IMR-90 (cell line): ENCODE measurements around the gene LPO. TPM values are rescaled to one million over a fixed set of nuclear protein-coding genes. Genes with fewer than 3 reads are reported as not detected.

Source experiments
- ATAC-seq: fragments of 200-7000 bp; cut with Tn5 transposase; 2 replicates; pipeline ENCODE4 v1.9.1; 2020; ENCODE audit warnings: low read depth, mild to moderate bottlenecking, moderate library complexity
- BruUV-seq: library from RNA; stranded (reverse); fragments of 400-500 nt; replicated peaks from 2 replicates; lab custom pipeline; 2021; lab: Mats Ljungman, UMichigan
- CTCF ChIA-PET: fragments of 300-600 bp; formaldehyde crosslinking; extraction: SDS; loops from one replicate; lab custom pipeline; 2021; ENCODE audit warnings: antibody characterized with exemption; lab: Yijun Ruan, JAX
- POLR2A ChIA-PET: fragments of 300-600 bp; sonication (Branson Sonifier 250); formaldehyde crosslinking; loops from one replicate; lab custom pipeline; 2022; ENCODE audit warnings: antibody characterized with exemption; ENCODE audit not compliant: unreplicated experiment; lab: Charles Lee
- DNase-seq: peaks from one replicate; pipeline ENCODE4 v3.0.0; 2013
- H2AFZ ChIP-seq: replicated peaks from 2 replicates; pipeline ENCODE3; 2013; ENCODE audit warnings: low read length, mild to moderate bottlenecking; ENCODE audit not compliant: poor library complexity
- H2AK5ac ChIP-seq: 2 replicates; pipeline ENCODE4 v1.6.1; 2013; ENCODE audit warnings: low read depth, low read length, inconsistent platforms
- H2AK9ac ChIP-seq: replicated peaks from 2 replicates; pipeline ENCODE3; 2013; ENCODE audit warnings: mild to moderate bottlenecking, low read depth, low read length, moderate library complexity; ENCODE audit not compliant: poor library complexity
- H2BK120ac ChIP-seq: 2 replicates; pipeline ENCODE4 v1.6.1; 2013; ENCODE audit warnings: low read depth, low read length, inconsistent platforms
- H2BK15ac ChIP-seq: 3 replicates; pipeline ENCODE4 v1.6.1; 2013; ENCODE audit warnings: low read depth, low read length, inconsistent platforms
- H2BK20ac ChIP-seq: 2 replicates; pipeline ENCODE4 v1.6.1; 2013; ENCODE audit warnings: low read depth, mild to moderate bottlenecking, inconsistent platforms, low read length, moderate library complexity
- H2BK5ac ChIP-seq: 2 replicates; pipeline ENCODE4 v1.6.1; 2013; ENCODE audit warnings: mild to moderate bottlenecking, low read depth, low read length, inconsistent platforms; ENCODE audit not compliant: poor library complexity, severe bottlenecking
- H3K14ac ChIP-seq: replicated peaks from 2 replicates; pipeline ENCODE4 v1.6.1; 2013; ENCODE audit warnings: low read depth, low read length, inconsistent platforms
- H3K18ac ChIP-seq: 2 replicates; pipeline ENCODE4 v1.6.1; 2013; ENCODE audit warnings: low read depth, low read length, control low read depth
- H3K23ac ChIP-seq: 2 replicates; pipeline ENCODE4 v1.6.1; 2013; ENCODE audit warnings: low read depth, low read length, inconsistent platforms
- H3K27ac ChIP-seq: 2 replicates; pipeline ENCODE4 v1.5.1; 2013; ENCODE audit warnings: mild to moderate bottlenecking, control low read depth, low read length; ENCODE audit not compliant: insufficient read depth
- H3K27me3 ChIP-seq: 2 replicates; pipeline ENCODE4 v1.6.1; 2013; ENCODE audit warnings: low read length; ENCODE audit not compliant: control insufficient read depth, insufficient read depth
- H3K36me3 ChIP-seq: 2 replicates; pipeline ENCODE4 v1.6.1; 2013; ENCODE audit warnings: low read length, mixed read lengths; ENCODE audit not compliant: control insufficient read depth, insufficient read depth
- H3K4ac ChIP-seq: 2 replicates; pipeline ENCODE4 v1.6.1; 2013; ENCODE audit warnings: low read depth, low read length, inconsistent platforms
- H3K4me1 ChIP-seq: 2 replicates; pipeline ENCODE4 v1.6.1; 2013; ENCODE audit warnings: low read length, mixed read lengths; ENCODE audit not compliant: control insufficient read depth, insufficient read depth
- H3K4me2 ChIP-seq: 2 replicates; pipeline ENCODE4 v1.6.1; 2013; ENCODE audit warnings: low read depth, mild to moderate bottlenecking, control low read depth, low read length, moderate library complexity
- H3K4me3 ChIP-seq: 2 replicates; pipeline ENCODE4 v1.5.1; 2013; ENCODE audit warnings: low read depth, mild to moderate bottlenecking, control low read depth, low read length, moderate library complexity; ENCODE audit not compliant: insufficient read depth
- H3K56ac ChIP-seq: 2 replicates; pipeline ENCODE4 v1.6.1; 2013; ENCODE audit warnings: low read length, inconsistent platforms; ENCODE audit not compliant: insufficient read depth; ENCODE audit errors: extremely low read depth
- H3K79me1 ChIP-seq, 2 experiments: 2 replicates each; pipeline ENCODE4 v1.6.1; 2013; ENCODE audit warnings: low read length in 2 of 2, inconsistent platforms in 1 of 2, low read depth in 1 of 2
- H3K9ac ChIP-seq: 2 replicates; pipeline ENCODE4 v1.6.1; 2013; ENCODE audit warnings: low read depth, low read length, control low read depth
- H3K9me1 ChIP-seq: 2 replicates; pipeline ENCODE4 v1.6.1; 2013; ENCODE audit warnings: low read length, inconsistent platforms; ENCODE audit not compliant: insufficient read depth
- H3K9me3 ChIP-seq: 2 replicates; pipeline ENCODE4 v1.6.1; 2013; ENCODE audit warnings: low read length; ENCODE audit not compliant: control insufficient read depth, insufficient read depth
- H4K20me1 ChIP-seq: 2 replicates; pipeline ENCODE4 v1.6.1; 2013; ENCODE audit warnings: low read length, inconsistent platforms; ENCODE audit not compliant: insufficient read depth
- H4K5ac ChIP-seq: 2 replicates; pipeline ENCODE4 v1.6.1; 2013; ENCODE audit warnings: mild to moderate bottlenecking, low read depth, low read length, control low read depth
- H4K8ac ChIP-seq, 2 experiments: 2 replicates each; pipeline ENCODE4 v1.6.1; 2013; ENCODE audit warnings: low read depth in 2 of 2, low read length in 2 of 2, control low read depth in 1 of 2, inconsistent platforms in 1 of 2
- H4K91ac ChIP-seq: 2 replicates; pipeline ENCODE4 v1.6.1; 2013; ENCODE audit warnings: low read depth, low read length, inconsistent platforms; ENCODE audit not compliant: insufficient read depth
- BHLHE40 ChIP-seq: fragments of 150-350 bp; IDR thresholded peaks from 2 replicates; pipeline ENCODE4 v1.6.1; 2016; ENCODE audit warnings: mild to moderate bottlenecking, low read depth, low read length
- CEBPB ChIP-seq: IDR thresholded peaks from 2 replicates; pipeline ENCODE4 v1.6.1; 2012; ENCODE audit warnings: low read depth, low read length, improper control_type of control experiment
- CHD1 ChIP-seq: IDR thresholded peaks from 2 replicates; pipeline ENCODE4 v1.6.1; 2012; ENCODE audit warnings: low read depth, low read length, improper control_type of control experiment
- FOS ChIP-seq: fragments of 150-350 bp; IDR thresholded peaks from 2 replicates; pipeline ENCODE4 v1.6.1; 2016; ENCODE audit warnings: low read depth, low read length
- MAFK ChIP-seq: IDR thresholded peaks from 2 replicates; pipeline ENCODE4 v1.6.1; 2012; ENCODE audit warnings: low read depth, low read length, improper control_type of control experiment
- MAZ ChIP-seq: IDR thresholded peaks from 2 replicates; pipeline ENCODE4 v1.6.1; 2012; ENCODE audit warnings: low read depth, mild to moderate bottlenecking, low read length, improper control_type of control experiment, moderate library complexity, borderline replicate concordance
- MXI1 ChIP-seq: IDR thresholded peaks from 2 replicates; pipeline ENCODE4 v1.6.1; 2012; ENCODE audit warnings: low read depth, mild to moderate bottlenecking, low read length, moderate library complexity, borderline replicate concordance
- NFE2L2 ChIP-seq: fragments of 150-350 bp; IDR thresholded peaks from 2 replicates; pipeline ENCODE4 v1.6.1; 2016; ENCODE audit warnings: low read depth, mild to moderate bottlenecking, low read length
- POLR2A ChIP-seq: IDR thresholded peaks from 2 replicates; pipeline ENCODE4 v1.6.1; 2012; ENCODE audit warnings: mild to moderate bottlenecking, low read depth, low read length
- RAD21 ChIP-seq: IDR thresholded peaks from 2 replicates; pipeline ENCODE4 v1.6.1; 2012; ENCODE audit warnings: low read length, improper control_type of control experiment
- RCOR1 ChIP-seq: IDR thresholded peaks from 2 replicates; pipeline ENCODE4 v1.6.1; 2012; ENCODE audit warnings: mild to moderate bottlenecking, low read length, improper control_type of control experiment; ENCODE audit not compliant: insufficient replicate concordance
- RFX5 ChIP-seq: IDR thresholded peaks from 2 replicates; pipeline ENCODE4 v1.8.0; 2012; ENCODE audit warnings: low read depth, mild to moderate bottlenecking, low read length, moderate library complexity
- SMC3 ChIP-seq: fragments of 150-350 bp; IDR thresholded peaks from 2 replicates; pipeline ENCODE4 v1.6.1; 2016; ENCODE audit warnings: low read depth, mild to moderate bottlenecking, antibody characterized with exemption, low read length, moderate library complexity
- WGBS, 2 experiments: methylation state at CpG; one replicate each; pipeline versions ENCODE4 v1.1.5 to v1.1.7; 2013; ENCODE audit warnings: missing lambda C conversion rate in 2 of 2; ENCODE audit not compliant: insufficient read length in 1 of 2; ENCODE audit errors: extremely low coverage in 2 of 2; 5-methylcytosine and 5-hydroxymethylcytosine counted together
- dilution Hi-C: fragments of 300-500 bp; cut with HindIII; formaldehyde crosslinking; loops from one replicate; pipeline ENCODE4 v1.14.3; 2018; ENCODE audit warnings: low sequenced_read_pairs; ENCODE audit not compliant: unreplicated experiment
- in situ Hi-C: fragments of 300-500 bp; cut with MboI; formaldehyde crosslinking; loops from 3 replicates; pipeline ENCODE4 v1.14.3; 2019; ENCODE audit warnings: low sequenced_read_pairs, inconsistent platforms, mixed read lengths
- intact Hi-C: fragments of 100-400 bp; cut with micrococcal nuclease; formaldehyde crosslinking; loops from 2 replicates; pipeline ENCODE4 v1.10.0; 2022
- polyA plus RNA-seq, 3 experiments: library from polyadenylated mRNA; depleted of rRNA; stranded (reverse); fragments of >200 nt; gene quantifications; 2 replicates each; pipeline ENCODE4 v1.2.3, GENCODE V29; 2012; ENCODE audit warnings: low replicate concordance in 1 of 3
- total RNA-seq: library from RNA; depleted of rRNA; stranded (reverse); fragments of >200 nt; gene quantifications from 2 replicates; pipeline ENCODE4 v1.2.3, GENCODE V29; 2012
- TF ChIP-seq, protein P1 (sequence below): fragments of 150-350 bp; IDR thresholded peaks from 2 replicates; pipeline ENCODE4 v1.6.1; 2016; ENCODE audit warnings: low read depth, mild to moderate bottlenecking, low read length, moderate library complexity, borderline replicate concordance
- TF ChIP-seq, protein P2 (sequence below): fragments of 150-350 bp; IDR thresholded peaks from 2 replicates; pipeline ENCODE4 v1.6.1; 2017; ENCODE audit warnings: mild to moderate bottlenecking, antibody characterized with exemption, low read length, low read depth
- TF ChIP-seq, protein P3 (sequence below): conservative IDR thresholded peaks from 2 replicates; pipeline ENCODE4 v1.5.1; 2012; ENCODE audit warnings: mild to moderate bottlenecking, low read depth, low read length, improper control_type of control experiment

The LPO gene
- total and polyA plus RNA-seq, 2 of the 4 experiments (the other 2 are of a cell fraction), result not detected

DNA sequence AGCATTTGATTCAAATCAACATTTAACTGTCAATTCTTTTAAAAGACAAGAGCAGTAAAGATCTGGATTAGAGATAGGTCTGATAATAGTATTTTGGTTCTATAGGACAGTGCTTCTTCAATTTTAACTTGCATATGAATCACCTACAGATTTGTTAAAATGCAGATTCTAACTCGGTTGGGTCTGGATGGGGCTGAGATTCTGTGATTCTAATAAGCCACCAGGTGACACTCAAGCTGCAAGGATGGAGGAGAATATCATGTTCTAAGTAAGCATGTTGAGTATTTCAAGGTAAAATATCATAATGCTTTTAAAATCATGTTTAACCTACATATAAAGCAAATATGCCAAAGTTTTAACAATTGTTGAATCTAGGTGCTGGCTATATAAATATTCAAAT is 74.4 kb downstream of the LPO start:
- Histone ChIP-seq H3K18ac (no peak overlapping the region), H3K4me2 (no peak overlapping the region), H4K5ac (no peak overlapping the region), H3K27me3 (no peaks in the 10 kb centered on the region; the same call in 1 of the 2 replicates), H2BK120ac (no peak overlapping the region), H2BK20ac (no peak overlapping the region), H3K9ac (no peak overlapping the region), H2AK9ac (no peak overlapping the region), H2AK5ac (no peak overlapping the region), H3K36me3 (no peaks in the 10 kb centered on the region), H3K79me1 (no peaks in the 10 kb centered on the region), H3K4me1 (no peaks in the 10 kb centered on the region), H3K9me3 (no peaks in the 10 kb centered on the region), H2BK15ac (no peak overlapping the region), H3K23ac (no peak overlapping the region), H3K4ac (no peak overlapping the region), H3K27ac (no peak overlapping the region), H3K9me1 (no peaks in the 10 kb centered on the region), H2BK5ac (no peak overlapping the region), H3K56ac (no peak overlapping the region), H4K20me1 (no peaks in the 10 kb centered on the region), H4K91ac (no peak overlapping the region), H4K8ac (no peak overlapping the region), H3K4me3 (no peak overlapping the region), H3K14ac (no peak overlapping the region), H2AFZ (no peak overlapping the region)
- intact Hi-C loops, result no loop called here
- CTCF ChIA-PET, result interaction anchor here (0.6 kb wide), 1 partner anchor 1066 kb away, joined by 3 read pairs; no protein-coding TSS in a partner anchor
- WGBS, 2 experiments, result no CpG with 5 or more reads among the region's 1 CpG
- BruUV-seq, result no TSS peak
- in situ Hi-C loops, result no loop called here
- DNase-seq, result no peak
- POLR2A ChIA-PET, result interaction anchor here (0.6 kb wide), 1 partner anchor 37 kb away, joined by 11 read pairs; no protein-coding TSS in a partner anchor
- dilution Hi-C loops, result no loop called here
- ATAC-seq, result no peak
- TF ChIP-seq, protein P1, sequence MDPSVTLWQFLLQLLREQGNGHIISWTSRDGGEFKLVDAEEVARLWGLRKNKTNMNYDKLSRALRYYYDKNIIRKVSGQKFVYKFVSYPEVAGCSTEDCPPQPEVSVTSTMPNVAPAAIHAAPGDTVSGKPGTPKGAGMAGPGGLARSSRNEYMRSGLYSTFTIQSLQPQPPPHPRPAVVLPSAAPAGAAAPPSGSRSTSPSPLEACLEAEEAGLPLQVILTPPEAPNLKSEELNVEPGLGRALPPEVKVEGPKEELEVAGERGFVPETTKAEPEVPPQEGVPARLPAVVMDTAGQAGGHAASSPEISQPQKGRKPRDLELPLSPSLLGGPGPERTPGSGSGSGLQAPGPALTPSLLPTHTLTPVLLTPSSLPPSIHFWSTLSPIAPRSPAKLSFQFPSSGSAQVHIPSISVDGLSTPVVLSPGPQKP, result no peak
- TF ChIP-seq CEBPB, result no peak
- TF ChIP-seq RFX5, result no peak
- no peak for TF ChIP-seq MXI1
- TF ChIP-seq RAD21, result peak; percentile 29; the same call in 1 of the 2 replicates
- no peak for TF ChIP-seq POLR2A
- TF ChIP-seq, protein P2, sequence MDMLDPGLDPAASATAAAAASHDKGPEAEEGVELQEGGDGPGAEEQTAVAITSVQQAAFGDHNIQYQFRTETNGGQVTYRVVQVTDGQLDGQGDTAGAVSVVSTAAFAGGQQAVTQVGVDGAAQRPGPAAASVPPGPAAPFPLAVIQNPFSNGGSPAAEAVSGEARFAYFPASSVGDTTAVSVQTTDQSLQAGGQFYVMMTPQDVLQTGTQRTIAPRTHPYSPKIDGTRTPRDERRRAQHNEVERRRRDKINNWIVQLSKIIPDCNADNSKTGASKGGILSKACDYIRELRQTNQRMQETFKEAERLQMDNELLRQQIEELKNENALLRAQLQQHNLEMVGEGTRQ, result no peak
- TF ChIP-seq, protein P3, sequence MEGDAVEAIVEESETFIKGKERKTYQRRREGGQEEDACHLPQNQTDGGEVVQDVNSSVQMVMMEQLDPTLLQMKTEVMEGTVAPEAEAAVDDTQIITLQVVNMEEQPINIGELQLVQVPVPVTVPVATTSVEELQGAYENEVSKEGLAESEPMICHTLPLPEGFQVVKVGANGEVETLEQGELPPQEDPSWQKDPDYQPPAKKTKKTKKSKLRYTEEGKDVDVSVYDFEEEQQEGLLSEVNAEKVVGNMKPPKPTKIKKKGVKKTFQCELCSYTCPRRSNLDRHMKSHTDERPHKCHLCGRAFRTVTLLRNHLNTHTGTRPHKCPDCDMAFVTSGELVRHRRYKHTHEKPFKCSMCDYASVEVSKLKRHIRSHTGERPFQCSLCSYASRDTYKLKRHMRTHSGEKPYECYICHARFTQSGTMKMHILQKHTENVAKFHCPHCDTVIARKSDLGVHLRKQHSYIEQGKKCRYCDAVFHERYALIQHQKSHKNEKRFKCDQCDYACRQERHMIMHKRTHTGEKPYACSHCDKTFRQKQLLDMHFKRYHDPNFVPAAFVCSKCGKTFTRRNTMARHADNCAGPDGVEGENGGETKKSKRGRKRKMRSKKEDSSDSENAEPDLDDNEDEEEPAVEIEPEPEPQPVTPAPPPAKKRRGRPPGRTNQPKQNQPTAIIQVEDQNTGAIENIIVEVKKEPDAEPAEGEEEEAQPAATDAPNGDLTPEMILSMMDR, result 0 out of 2 replicates have a peak, but pooled peaks have one; percentile 15
- TF ChIP-seq CHD1, result no peak
- no peak for TF ChIP-seq MAFK
- TF ChIP-seq SMC3, result no peak; the same call in 1 of the 2 replicates
- no peak for TF ChIP-seq FOS
- TF ChIP-seq RCOR1, result no peak
- no peak for TF ChIP-seq MAZ
- TF ChIP-seq NFE2L2, result no peak
- no peak for TF ChIP-seq BHLHE40
